Chondrocyte (in vitro differentiated cells): ENCODE measurements around the gene KRT28. TPM values are rescaled to one million over a fixed set of nuclear protein-coding genes. Genes with fewer than 3 reads are reported as not detected.

Experiments used
- DNase-seq: peaks from one replicate; pipeline ENCODE4 v3.0.0; 2021; ENCODE audit warnings: mixed read lengths, low spot score
- H3K27ac Mint-ChIP-seq: one replicate; pipeline ENCODE4 v1.8.0; 2021; ENCODE audit warnings: mild to moderate bottlenecking, moderate library complexity, mixed read lengths; ENCODE audit not compliant: unreplicated experiment
- H3K27me3 Mint-ChIP-seq: 2 replicates; pipeline ENCODE4 v1.8.0; 2021; ENCODE audit warnings: low read depth, mixed read lengths
- H3K36me3 Mint-ChIP-seq: 2 replicates; pipeline ENCODE4 v1.8.0; 2021; ENCODE audit warnings: low read depth, mixed read lengths
- H3K4me1 Mint-ChIP-seq: 2 replicates; pipeline ENCODE4 v1.8.0; 2021; ENCODE audit warnings: low read depth, mild to moderate bottlenecking, mixed read lengths
- H3K4me3 Mint-ChIP-seq: one replicate; pipeline ENCODE4 v1.8.0; 2021; ENCODE audit warnings: mild to moderate bottlenecking, moderate library complexity, mixed read lengths; ENCODE audit not compliant: unreplicated experiment
- H3K9me3 Mint-ChIP-seq: 2 replicates; pipeline ENCODE4 v1.8.0; 2021; ENCODE audit warnings: low read depth, mixed read lengths
- total RNA-seq: library from RNA; stranded (reverse); gene quantifications from 3 replicates; pipeline ENCODE4 v1.2.1, GENCODE V29; 2021
- TF ChIP-seq, protein P1 (sequence below): fragments of 200-600 bp; sonication (generic); IDR thresholded peaks from 2 replicates; pipeline ENCODE4 v1.5.0; 2021; ENCODE audit warnings: antibody characterized with exemption, mild to moderate bottlenecking, moderate library complexity

The KRT28 gene
- total RNA-seq, 1 donor from 2014 or later: not detected

DNA sequence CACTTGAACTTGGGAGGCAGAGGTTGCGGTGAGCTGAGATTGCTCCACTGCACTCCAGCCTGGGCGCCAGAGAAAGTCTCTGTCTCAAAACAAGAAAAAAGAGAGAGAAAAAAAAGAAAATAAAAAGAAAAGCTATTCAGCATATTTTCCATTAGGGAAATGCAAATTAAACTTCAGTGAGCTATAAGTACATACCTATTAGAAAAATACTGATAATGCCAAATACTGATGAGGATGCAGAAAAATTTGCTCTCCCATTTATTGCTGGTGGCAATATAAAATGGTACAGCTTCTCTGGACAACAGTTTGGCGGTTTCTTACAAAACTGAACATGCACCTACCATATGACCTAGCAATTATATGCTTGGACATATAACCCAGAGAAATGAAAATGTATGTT is 12.9 kb upstream of the KRT28 start:
- DNase-seq: no peak
- H3K27me3 Mint-ChIP-seq: peaks cover 3% of the 10 kb centered on the region
- no peak overlapping the region for H3K4me3 Mint-ChIP-seq
- peaks cover 34% of the 10 kb centered on the region for H3K4me1 Mint-ChIP-seq
- no peak overlapping the region for H3K27ac Mint-ChIP-seq
- TF ChIP-seq, protein P1, sequence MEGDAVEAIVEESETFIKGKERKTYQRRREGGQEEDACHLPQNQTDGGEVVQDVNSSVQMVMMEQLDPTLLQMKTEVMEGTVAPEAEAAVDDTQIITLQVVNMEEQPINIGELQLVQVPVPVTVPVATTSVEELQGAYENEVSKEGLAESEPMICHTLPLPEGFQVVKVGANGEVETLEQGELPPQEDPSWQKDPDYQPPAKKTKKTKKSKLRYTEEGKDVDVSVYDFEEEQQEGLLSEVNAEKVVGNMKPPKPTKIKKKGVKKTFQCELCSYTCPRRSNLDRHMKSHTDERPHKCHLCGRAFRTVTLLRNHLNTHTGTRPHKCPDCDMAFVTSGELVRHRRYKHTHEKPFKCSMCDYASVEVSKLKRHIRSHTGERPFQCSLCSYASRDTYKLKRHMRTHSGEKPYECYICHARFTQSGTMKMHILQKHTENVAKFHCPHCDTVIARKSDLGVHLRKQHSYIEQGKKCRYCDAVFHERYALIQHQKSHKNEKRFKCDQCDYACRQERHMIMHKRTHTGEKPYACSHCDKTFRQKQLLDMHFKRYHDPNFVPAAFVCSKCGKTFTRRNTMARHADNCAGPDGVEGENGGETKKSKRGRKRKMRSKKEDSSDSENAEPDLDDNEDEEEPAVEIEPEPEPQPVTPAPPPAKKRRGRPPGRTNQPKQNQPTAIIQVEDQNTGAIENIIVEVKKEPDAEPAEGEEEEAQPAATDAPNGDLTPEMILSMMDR: no peak
- no peaks in the 10 kb centered on the region for H3K9me3 Mint-ChIP-seq
- peaks cover 8% of the 10 kb centered on the region for H3K36me3 Mint-ChIP-seq

DNA sequence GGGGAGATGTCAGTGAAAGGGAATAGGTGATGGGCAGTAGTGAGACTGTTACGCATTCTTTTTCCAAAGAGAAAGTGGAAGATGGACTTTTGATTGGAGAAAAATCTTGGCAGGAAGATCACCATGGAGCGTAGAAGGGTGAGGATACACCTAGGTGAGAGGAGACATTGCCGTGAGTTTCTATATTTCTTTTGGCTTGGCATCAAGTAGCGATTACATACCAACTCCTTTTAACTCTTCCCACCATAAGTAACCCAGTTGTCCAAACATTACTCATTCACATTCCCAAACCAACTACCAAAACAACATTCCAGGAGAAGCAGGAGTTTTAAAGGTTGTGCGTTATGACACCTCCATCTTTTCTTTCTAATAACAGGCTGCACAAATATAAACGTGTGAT is 10.7 kb upstream of the KRT28 start:
- peak overlapping the region; percentile 10 for H3K4me3 Mint-ChIP-seq
- peak overlapping the region; percentile 46 for H3K27ac Mint-ChIP-seq
- TF ChIP-seq, protein P1: no peak
- peaks cover 20% of the 10 kb centered on the region for H3K27me3 Mint-ChIP-seq
- no peaks in the 10 kb centered on the region for H3K9me3 Mint-ChIP-seq
- no peak for DNase-seq
- peaks cover 1% of the 10 kb centered on the region for H3K36me3 Mint-ChIP-seq
- H3K4me1 Mint-ChIP-seq: peaks cover 25% of the 10 kb centered on the region

DNA sequence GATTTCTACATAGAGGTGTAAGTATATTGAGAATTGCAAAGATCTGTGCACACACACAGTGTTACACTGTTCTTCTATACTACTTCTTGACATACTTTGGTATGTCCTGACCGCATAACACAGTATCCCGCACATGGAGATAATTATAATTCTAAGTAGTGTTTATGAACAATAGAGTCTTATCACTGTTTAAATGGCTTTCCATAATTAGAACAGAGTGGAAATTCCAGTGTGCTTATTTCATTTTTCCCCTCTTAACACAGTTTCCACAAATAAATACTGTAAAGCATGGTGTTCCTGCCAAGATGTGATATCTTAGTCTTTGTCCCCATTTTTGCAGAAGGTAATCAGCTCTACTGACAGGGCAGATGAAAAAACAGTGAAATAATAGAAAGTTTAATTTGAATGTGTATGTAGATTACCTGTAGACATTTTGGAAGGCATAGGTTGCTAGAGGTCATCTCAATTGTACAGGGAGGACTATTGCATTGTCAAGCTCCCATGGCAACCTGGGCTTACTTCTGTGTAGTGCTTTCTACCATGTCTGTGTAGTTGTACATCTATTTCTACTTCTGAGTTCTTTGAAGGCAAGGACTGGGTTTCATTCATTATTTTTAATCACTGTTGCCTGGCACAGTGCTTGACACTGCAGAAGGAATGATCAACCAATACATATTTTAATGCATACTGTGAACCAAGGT is 10.1 kb upstream of the KRT28 start:
- Mint-ChIP-seq H3K27ac (no peak overlapping the region), H3K9me3 (no peaks in the 10 kb centered on the region), H3K27me3 (peaks cover 26% of the 10 kb centered on the region), H3K4me1 (peaks cover 25% of the 10 kb centered on the region), H3K36me3 (peaks cover 1% of the 10 kb centered on the region), H3K4me3 (no peak overlapping the region)
- TF ChIP-seq, protein P1: no peak
- DNase-seq: no peak

DNA sequence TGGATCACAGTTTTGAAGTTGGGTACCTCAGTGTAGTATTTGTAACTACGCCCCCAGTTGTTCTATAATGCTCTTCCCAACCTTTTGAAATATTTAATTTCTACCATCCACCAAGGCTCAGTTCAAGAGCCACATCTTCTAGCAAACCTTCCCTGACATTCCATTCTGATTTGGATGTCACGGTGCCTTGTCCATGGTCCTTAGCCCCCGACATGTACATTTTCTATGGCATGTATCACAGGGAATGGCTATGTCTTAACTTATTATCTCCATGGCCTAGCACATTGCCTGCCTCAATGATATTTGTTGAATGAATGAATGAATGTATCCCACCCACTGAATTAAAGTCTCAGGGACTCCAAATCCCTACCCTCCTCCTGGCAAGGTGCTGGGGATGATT is 6.4 kb upstream of the KRT28 start:
- DNase-seq: no peak
- no peak overlapping the region for H3K27ac Mint-ChIP-seq
- H3K36me3 Mint-ChIP-seq: peaks cover 1% of the 10 kb centered on the region
- no peaks in the 10 kb centered on the region for H3K9me3 Mint-ChIP-seq
- TF ChIP-seq, protein P1: no peak
- H3K4me3 Mint-ChIP-seq: no peak overlapping the region
- peaks cover 35% of the 10 kb centered on the region for H3K27me3 Mint-ChIP-seq
- H3K4me1 Mint-ChIP-seq: peaks cover 20% of the 10 kb centered on the region

DNA sequence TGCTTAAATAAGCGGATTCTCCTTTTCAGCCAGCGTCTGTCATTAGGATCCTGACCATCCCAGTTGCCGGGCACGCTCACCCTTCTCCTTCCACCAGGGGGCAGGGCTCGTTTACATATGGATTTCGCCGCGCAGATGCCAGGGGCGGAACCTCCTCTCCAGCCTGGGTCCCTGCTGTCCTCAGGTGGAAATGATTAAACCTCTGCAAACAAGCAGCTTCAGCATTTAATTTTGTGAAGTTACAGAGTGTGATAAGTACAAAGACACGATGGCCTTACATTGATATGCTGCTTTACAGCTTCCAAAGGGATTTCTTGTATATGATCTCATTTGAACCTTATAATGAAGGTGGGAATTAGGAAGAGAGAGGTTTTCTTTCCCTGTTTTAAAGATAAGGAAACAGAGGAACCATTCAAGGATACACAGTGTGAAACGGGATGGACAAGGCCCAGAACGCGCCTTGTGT is 3.9 kb upstream of the KRT28 start:
- H3K4me1 Mint-ChIP-seq: peaks cover 2% of the 10 kb centered on the region
- peaks cover 39% of the 10 kb centered on the region for H3K27me3 Mint-ChIP-seq
- H3K36me3 Mint-ChIP-seq: peaks cover 1% of the 10 kb centered on the region
- TF ChIP-seq, protein P1: peak; percentile 97
- no peak overlapping the region for H3K4me3 Mint-ChIP-seq
- no peaks in the 10 kb centered on the region for H3K9me3 Mint-ChIP-seq
- DNase-seq: no peak
- H3K27ac Mint-ChIP-seq: no peak overlapping the region
